Measurements from ENCODE around the gene TAF11L2. TPM values are rescaled to one million over a fixed set of nuclear protein-coding genes. Genes with fewer than 3 reads are reported as not detected.

The TAF11L2 gene
- polyA plus RNA-seq, 1 of the 3 experiments (the other 2 are of a cell fraction), result not detected

DNA sequence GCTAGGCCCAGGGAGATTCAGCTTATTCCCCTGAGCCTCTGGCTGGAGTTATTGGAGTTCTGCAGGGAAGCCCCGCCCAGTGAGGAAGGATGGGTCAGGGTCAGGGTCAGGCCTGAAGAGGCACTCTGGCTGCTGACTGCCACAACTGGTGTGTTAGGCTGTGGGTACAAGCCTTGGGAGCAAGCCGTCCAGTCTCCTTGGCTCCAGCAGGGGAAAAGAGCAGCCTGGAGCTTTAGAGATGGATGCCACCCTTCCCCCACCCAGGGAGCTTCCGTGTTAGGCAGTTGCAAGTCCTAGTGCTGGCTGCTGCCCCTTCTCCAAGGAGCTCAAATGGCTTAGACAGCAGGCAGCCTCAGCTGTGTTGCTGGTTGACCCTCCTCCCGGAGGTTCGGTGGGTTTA is 34.4 kb upstream of the TAF11L2 start:
- Histone ChIP-seq H2AFZ (ENCODE audit: low read depth) (no peak overlapping the region), H3K4me3 (ENCODE audit: low read depth in 2 of 2, low read length in 1 of 2) (no peak overlapping the region), H3K4me2 (no peak overlapping the region), H3K4me1 (ENCODE audit: control insufficient read depth in 1 of 2, insufficient read depth in 2 of 2, low read depth in 1 of 2, low read length in 1 of 2) (no peaks in the 10 kb centered on the region; a peak in 1 of 4 replicates), H3F3A (replicated peaks; ENCODE audit: insufficient read depth) (no peaks in the 10 kb centered on the region), H3K9me2 (no peaks in the 10 kb centered on the region), H3K9me3 (no peaks in the 10 kb centered on the region), H3K9ac (no peak overlapping the region), H3K27ac (ENCODE audit: low read depth in 2 of 2, low read length in 1 of 2) (no peak overlapping the region), H3K27me3 (ENCODE audit: insufficient read depth) (no peaks in the 10 kb centered on the region), H3K79me2 (ENCODE audit: insufficient read depth) (no peaks in the 10 kb centered on the region), H4K20me1 (ENCODE audit: insufficient read depth) (no peaks in the 10 kb centered on the region), H3K36me3 (replicated peaks in 1 of 2; ENCODE audit: control insufficient read depth in 1 of 2, insufficient read depth in 2 of 2, low read length in 1 of 2) (no peaks in the 10 kb centered on the region)
- 76% methylated on average over 4 of the region's 5 CpGs for WGBS (ENCODE audit: low lambda C conversion rate)
- CTCF ChIA-PET, result no interaction called here
- POLR2A ChIA-PET, result no interaction called here
- no peak for DNase-seq
- TF ChIP-seq IRF3 (IDR thresholded peaks at IDR 0.05; ENCODE audit: low read depth, low read length), result no peak
- no peak for TF ChIP-seq MXI1 (IDR thresholded peaks at IDR 0.05; ENCODE audit: low read depth, low read length)

DNA sequence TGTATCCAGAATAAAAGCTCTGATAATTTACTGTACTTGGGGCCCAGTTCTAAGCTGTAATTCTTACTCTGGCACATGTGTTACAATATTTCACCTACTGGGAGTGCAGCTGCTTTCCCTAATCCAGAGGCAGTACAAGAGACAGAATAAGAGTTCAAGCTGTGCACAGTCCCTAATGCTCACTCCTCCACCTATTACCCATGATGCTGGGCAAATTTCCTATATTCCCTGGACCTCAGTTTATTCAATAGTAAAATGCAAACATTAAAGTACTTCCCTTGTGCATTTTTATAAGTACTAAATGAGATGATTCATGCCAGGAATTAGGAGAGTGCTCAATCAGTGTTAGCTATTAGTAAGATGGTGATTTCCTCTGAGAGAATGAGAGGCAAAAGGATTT is 28.0 kb upstream of the TAF11L2 start:
- Histone ChIP-seq H3K9me2 (no peaks in the 10 kb centered on the region), H3K79me2 (ENCODE audit: insufficient read depth) (no peaks in the 10 kb centered on the region), H3F3A (replicated peaks; ENCODE audit: insufficient read depth) (no peaks in the 10 kb centered on the region), H3K36me3 (replicated peaks in 1 of 2; ENCODE audit: control insufficient read depth in 1 of 2, insufficient read depth in 2 of 2, low read length in 1 of 2) (no peaks in the 10 kb centered on the region), H2AFZ (ENCODE audit: low read depth) (no peak overlapping the region), H3K4me1 (ENCODE audit: control insufficient read depth in 1 of 2, insufficient read depth in 2 of 2, low read depth in 1 of 2, low read length in 1 of 2) (no peaks in the 10 kb centered on the region; a peak in 1 of 4 replicates), H4K20me1 (ENCODE audit: insufficient read depth) (no peaks in the 10 kb centered on the region), H3K4me2 (no peak overlapping the region), H3K27me3 (ENCODE audit: insufficient read depth) (no peaks in the 10 kb centered on the region), H3K4me3 (ENCODE audit: low read depth in 2 of 2, low read length in 1 of 2) (no peak overlapping the region), H3K9ac (no peak overlapping the region), H3K9me3 (no peaks in the 10 kb centered on the region), H3K27ac (ENCODE audit: low read depth in 2 of 2, low read length in 1 of 2) (no peak overlapping the region)
- DNase-seq, result no peak
- ChIA-PET CTCF (interaction anchor here (1.1 kb wide), 1 partner anchor 254 kb away, joined by 3 read pairs; no protein-coding TSS in a partner anchor), POLR2A (interaction anchor here (0.5 kb wide), 1 partner anchor 229 kb away, joined by 4 read pairs; no protein-coding TSS in a partner anchor)
- TF ChIP-seq REST (IDR thresholded peaks at IDR 0.05; ENCODE audit: low read depth, low read length), result no peak
- no peak for TF ChIP-seq TCF12 (IDR thresholded peaks at IDR 0.05)
- TF ChIP-seq FOXJ3 (CRISPR knock-in tag; IDR thresholded peaks at IDR 0.05), result no peak
- no peak for TF ChIP-seq RFX5 (IDR thresholded peaks at IDR 0.05; ENCODE audit: low read length)
- TF ChIP-seq MEF2A (IDR thresholded peaks at IDR 0.05; ENCODE audit: borderline replicate concordance, low read depth), result no peak
- TF ChIP-seq, protein P1, sequence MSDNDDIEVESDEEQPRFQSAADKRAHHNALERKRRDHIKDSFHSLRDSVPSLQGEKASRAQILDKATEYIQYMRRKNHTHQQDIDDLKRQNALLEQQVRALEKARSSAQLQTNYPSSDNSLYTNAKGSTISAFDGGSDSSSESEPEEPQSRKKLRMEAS (IDR thresholded peaks at IDR 0.05; ENCODE audit: low read depth), result no peak
- no peak for TF ChIP-seq RCOR1 (IDR thresholded peaks at IDR 0.05; ENCODE audit: low read length)
- TF ChIP-seq CTCF (IDR thresholded peaks at IDR 0.05), result no peak
- no peak for TF ChIP-seq FOSL2 (IDR thresholded peaks at IDR 0.05; ENCODE audit: borderline replicate concordance, low read depth)
- TF ChIP-seq GABPA (IDR thresholded peaks at IDR 0.05; ENCODE audit: low read depth), result no peak
- no peak for TF ChIP-seq TAF1 (IDR thresholded peaks at IDR 0.05; ENCODE audit: borderline replicate concordance, low read depth, low read length)
- TF ChIP-seq SIN3A (IDR thresholded peaks at IDR 0.05; ENCODE audit: borderline replicate concordance, low read depth, low read length), result no peak
- no peak for TF ChIP-seq ELF1 (IDR thresholded peaks at IDR 0.05)
- no peak for TF ChIP-seq YY1 (IDR thresholded peaks at IDR 0.05; ENCODE audit: low read depth)
- no peak for TF ChIP-seq FOXM1 (IDR thresholded peaks at IDR 0.05; ENCODE audit: low read depth)
- TF ChIP-seq IRF3 (IDR thresholded peaks at IDR 0.05; ENCODE audit: low read depth, low read length), result no peak

Data from SK-N-SH (cell line).